HG03521 (cell line): ENCODE data around the gene NCKAP5.

Experiments used
- ATAC-seq: cut with Tn5 transposase; IDR thresholded peaks from one replicate; pipeline ENCODE4 v1.9.1; 2021; ENCODE audit warnings: mild to moderate bottlenecking, moderate library complexity; ENCODE audit not compliant: unreplicated experiment

The NCKAP5 gene

DNA sequence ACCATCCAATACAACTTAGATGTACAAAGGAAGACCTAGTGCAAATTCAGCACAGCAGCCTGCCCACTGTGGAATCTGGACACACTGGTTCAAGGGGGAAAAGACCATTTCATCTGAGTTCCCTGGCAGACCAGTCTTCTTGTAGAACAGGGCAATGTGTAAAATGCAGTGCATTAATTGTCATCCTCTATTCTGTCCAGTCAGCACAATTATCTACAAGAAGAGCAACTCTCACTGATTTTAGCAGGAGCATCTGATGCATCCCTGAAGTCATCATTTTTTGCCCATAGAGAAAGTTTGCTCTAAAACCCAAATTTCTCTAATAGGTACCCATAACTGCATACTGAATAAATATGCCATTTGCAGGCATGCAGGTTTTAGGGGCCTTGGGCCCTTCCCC lies 816.4 kb downstream of the NCKAP5 start:
- ATAC-seq: no peak

DNA sequence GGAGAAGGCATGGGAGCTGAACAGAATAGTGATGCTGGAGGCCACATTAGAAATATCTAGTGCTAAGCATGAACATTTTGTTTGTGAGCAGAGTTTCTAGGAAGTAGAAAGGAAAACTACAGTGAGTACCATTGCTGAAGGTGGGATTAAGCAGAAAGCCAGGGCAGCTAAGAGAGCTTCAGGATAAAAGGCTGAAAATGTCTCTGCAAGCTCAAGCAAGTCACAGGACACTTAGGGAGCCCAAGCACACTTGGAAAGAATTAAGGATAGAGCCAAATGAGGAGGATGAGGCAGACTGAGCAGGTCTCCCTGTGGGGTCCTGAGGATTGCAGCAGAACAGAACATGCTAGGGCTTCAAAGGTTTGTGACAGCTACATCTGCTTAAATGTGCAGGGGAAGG lies 817.7 kb downstream of the NCKAP5 start:
- no peak for ATAC-seq

DNA sequence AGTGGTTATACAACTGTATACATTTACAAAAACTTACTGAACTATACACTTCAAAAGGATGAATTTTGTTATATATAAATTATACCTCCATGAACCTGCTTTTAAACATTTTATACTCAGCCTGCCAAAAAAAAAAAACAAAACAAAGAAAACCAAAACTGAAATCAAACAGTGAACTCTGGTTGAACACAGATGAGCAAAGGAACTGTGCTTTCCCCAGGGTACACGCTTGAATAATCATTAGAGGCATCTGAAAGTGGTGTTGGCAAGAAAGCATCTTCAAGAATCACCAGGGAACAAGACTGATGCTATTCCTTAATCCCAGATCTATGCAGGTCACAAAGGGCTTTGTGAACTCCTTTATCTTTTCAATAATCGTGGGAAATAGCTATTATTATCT lies 821.2 kb downstream of the NCKAP5 start:
- ATAC-seq: peak; percentile 67

DNA sequence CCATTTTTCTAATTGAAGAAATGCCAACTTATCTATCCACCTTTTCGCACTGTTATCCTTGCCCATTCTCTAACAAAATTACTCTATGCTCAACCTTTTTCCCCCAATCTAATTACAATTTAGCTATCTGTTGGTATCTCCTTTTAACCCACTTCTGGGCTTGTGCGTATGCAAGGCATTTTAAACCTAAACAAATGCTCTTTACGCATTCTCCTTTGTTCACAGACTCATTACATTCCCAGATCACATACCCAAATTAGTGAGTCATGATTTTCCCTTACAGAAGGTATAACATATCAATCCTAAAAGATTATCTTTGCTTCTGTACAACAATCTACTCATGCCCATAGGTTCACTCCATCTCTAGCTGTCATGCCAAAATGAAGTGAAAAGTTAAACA lies 826.5 kb downstream of the NCKAP5 start:
- ATAC-seq: no peak

DNA sequence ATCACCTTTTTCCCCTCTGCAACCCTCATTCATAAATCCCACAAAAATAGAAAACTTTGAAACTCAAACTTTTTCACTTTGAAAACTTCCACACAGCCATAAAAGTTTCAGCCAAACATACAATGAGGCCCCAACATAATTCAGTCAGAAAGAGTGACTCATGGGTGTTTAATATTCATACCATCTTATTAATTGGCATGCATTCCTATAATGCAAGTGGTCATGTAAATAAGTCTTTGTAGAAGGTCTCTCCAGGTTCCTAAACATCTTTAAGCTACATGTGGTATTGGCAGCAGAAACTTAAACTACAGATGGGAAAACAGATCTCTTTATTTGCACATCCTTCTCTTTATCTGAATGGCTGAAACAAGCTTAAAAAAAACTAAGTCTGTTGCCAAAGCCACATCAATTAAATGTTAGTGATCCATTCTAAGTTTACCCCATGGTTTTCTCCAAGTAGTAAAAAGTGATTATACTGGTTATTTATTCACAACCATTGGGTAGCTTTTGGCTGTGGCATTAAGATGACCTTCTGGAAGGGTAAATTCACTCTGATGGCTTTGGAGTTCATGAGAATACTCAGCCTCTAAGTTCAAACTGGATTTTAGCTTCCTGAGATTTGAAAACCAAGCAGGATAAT lies 828.1 kb downstream of the NCKAP5 start:
- no peak for ATAC-seq

DNA sequence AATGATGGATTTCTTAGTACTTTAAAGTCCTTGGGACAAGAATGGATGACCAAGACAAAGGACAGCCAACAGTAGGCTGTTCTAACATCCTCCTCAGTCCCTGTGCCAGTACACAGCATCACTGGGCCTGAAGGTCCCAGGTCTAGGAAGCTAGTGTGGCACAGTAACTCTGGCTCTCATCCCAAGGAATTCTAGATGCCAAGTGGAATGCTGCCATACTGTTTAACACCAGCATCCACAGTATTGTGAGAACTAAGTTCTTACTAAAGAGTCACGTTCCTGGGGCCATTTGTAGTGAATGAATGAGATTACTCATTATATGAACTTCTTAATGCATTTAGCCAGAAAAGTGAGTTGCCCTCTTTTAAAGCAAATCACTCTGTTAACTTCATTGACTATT lies 830.0 kb downstream of the NCKAP5 start:
- no peak for ATAC-seq

DNA sequence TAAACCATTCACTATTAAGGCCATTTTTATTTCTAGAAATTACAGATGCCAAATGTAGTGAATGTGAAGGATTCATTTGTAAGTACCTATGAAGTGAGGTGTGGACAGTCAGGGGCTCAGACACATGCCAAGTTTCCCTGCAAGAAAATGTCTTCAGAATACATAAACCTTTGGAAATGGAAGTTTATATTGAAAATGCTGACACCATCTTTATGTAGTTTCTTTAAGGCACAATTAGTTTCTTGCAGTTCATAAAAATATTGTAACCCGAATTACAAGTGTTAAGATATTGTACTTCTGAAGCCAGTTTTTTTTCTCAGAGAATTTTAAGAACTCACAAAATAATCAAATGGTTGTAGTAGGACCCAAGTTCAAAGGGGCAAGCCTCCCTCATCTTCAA lies 832.2 kb downstream of the NCKAP5 start:
- ATAC-seq: no peak

DNA sequence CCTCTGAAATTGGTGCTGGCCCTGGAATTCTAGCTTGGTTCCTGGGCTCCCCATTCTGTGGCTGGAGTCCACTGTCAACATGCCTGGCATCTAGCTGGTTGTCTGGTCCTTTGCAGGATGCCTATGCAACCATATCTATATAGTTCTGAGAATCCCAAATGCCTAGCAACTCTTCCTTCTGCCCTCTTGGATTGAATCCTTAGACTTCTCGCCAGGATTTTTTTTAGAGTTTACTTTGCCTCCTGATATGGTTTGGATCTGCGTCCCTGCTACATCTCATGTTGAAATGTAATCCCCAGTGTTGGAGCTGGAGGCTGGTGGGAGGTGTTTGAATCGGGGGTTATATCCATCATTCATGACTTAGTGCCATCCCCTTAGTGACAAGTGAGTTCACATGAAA lies 833.3 kb downstream of the NCKAP5 start:
- ATAC-seq: no peak

DNA sequence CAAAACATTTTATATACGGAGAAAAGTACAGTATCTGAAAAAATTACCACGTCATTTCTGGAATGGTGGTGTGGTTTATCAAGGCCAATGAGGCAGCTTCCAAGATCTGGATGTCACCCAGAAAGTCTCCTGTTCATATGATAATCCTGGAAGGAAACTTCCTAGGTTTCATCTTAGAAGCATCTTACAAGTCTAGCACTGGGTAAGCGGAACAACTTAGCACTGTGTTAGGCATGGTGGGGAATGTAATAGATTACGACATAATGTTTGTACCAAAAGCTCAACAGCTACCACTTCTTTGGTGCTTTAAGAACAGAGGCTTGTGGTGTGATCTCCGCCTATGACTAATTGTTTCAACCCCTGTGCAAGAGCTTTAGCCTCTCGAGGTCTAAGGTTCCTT lies 835.2 kb downstream of the NCKAP5 start:
- ATAC-seq: no peak

DNA sequence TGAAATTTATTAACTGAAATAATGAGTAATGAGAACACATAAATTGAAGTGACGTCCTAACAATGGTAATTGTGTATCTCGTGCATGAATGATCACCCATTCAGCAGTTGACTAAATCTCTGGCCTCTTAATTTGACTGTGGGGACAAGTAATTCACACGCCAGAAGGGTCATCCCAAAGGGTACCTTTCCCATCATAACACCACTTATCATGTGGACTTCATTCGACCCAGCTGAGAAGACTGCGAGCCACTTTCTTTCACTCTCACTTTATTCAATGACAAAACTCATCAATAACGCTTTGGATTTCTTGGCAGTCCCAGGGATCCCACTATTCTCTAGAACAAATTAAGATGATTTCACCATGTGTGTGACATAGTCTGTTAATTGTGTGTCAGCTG lies 835.6 kb downstream of the NCKAP5 start:
- no peak for ATAC-seq

DNA sequence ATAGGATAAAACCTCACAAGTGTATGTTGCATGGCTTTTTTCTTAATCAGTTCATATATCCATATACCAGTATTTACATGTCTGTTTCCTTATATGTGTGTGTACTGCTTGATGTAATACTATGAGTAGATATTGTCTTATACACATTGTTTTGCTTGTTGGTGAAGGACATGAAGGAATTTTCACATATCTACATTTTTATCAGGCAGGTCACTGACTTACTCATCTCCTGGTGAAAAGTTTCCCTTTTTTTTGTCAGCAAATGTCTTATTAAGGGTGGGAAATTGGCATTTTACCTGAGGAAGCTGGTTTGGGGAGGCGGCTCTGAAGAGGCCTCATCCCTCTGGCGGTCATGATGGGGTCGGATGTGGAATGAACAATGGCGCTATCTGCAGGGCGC lies 836.8 kb downstream of the NCKAP5 start:
- no peak for ATAC-seq

DNA sequence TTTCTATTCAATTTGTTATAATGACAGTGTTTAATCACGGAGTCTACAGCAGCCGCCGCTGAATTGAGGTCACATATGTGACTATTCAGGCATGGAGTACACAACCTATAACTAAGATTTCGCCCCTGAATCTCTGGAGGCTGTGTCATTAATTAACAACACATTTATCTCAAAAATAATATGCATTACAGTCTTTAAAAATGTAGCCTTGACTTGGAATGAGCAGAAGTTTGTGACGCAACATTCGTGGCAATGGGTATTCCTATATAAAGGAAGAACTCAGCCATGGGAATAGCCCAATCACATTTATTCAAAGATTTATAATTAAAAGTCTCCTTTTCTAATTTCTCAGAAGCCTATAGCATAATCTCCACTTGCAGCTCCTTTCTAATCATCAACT lies 837.7 kb downstream of the NCKAP5 start:
- ATAC-seq: no peak

DNA sequence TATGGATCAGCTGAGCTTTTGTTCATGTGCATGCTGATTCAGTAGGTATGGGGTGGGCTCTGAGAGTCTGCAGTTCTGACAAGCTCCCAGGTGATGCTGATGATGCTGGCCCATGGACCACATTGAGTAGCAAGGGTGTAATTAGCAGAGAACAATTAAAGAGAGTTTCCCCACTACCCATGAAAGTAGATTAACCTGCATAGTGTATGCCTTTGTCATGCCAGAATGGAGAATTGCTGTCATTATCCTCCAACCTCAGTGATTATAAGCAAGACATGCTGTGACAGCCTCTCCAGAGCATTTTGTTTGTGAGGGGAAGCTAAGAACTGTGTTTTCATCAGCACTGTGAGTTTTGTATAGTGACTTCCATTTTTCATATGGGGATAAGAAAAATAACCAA lies 838.7 kb downstream of the NCKAP5 start:
- no peak for ATAC-seq

DNA sequence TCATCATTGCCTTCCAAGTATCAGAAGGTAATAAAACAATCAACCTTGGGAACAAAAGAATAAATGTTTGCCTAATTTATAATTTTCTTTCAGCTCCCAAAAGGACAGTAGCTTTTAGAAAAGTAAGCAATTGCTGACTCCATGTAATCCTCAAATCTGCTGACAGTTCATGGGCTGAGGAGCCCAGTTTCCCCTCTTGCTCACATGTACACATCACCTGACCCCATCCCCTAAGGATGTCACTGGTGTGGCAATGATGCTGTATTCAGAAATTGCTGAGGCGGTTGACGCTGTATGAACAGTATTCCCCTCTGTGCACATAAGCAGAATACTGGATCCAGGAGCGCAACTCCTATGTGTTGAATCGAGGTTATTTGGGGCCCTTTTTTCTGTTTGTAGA lies 842.1 kb downstream of the NCKAP5 start:
- ATAC-seq: no peak

DNA sequence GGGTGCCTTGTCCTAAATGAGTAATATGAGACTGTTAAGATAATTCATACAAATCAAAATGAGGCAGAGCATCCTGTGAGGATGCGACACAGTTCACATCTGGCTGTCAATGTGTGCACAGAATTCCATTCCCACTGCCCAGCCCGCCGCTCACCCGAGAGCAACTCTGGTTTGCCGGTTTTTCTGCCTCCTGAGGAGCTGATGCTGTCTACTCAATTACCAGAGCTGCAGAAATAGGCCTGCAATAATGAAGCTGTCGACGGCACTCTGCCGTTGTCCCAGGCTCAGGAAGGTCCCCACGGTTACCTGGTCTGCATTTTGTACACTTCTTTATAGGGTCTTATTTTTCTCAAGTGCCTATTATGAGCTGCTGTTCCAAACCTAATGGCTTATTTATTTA lies 842.5 kb downstream of the NCKAP5 start:
- no peak for ATAC-seq

DNA sequence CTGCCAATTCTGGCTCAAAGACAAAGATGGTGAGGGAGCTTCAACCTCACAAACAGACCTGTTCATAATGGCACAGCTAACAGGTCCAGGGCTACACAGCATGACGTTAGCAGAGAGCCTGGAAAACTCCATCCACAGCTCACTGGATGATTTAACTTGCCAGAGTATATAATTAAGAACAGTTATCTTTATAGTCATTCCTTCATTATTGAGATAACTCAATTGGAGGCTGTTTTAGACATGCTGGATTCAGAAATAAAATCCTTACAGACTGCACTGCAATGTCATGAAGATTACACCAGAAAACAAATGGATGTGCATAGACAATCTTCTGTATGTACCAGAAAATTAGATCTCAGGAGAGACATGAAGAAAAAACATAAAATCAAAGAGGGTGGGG lies 843.1 kb downstream of the NCKAP5 start:
- ATAC-seq: no peak

DNA sequence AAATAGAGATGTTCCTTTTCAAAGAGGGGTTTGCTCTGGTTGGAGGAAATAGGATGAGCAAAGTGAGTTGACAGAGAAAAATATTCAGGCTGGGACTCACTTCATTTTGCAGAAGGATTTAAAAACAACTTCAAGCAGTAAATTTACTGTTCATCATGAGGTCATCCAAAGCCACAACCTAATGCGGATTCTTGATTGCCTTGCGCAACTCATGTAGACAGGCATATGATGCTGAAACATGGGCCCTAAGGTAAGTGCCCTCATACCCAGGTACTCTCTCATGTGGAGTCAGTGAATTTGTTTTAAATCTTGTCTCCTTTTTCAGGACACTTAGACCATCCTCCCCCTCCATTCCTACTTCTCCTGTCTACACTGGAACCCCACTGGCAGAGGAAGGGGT lies 846.3 kb downstream of the NCKAP5 start:
- no peak for ATAC-seq

DNA sequence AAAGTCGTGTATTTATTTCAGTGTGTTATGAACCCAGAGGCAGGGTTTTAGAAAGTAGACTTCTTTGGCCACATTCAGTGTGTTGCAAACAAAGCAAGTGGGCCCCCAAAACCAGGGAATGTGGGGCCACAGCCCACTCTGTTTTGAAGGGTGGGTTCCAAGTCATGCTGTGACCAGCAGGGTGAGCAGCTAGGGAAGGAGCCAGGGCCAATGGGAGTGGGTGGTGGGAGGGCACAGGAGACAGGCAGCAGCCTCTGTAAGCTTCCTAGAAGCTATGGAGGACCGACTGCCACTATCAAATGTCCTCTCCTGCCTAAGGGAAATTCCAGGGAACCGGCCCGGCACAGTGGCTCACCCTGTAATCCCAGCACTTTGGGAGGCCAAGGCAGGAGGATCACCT lies 847.9 kb downstream of the NCKAP5 start:
- ATAC-seq: no peak

DNA sequence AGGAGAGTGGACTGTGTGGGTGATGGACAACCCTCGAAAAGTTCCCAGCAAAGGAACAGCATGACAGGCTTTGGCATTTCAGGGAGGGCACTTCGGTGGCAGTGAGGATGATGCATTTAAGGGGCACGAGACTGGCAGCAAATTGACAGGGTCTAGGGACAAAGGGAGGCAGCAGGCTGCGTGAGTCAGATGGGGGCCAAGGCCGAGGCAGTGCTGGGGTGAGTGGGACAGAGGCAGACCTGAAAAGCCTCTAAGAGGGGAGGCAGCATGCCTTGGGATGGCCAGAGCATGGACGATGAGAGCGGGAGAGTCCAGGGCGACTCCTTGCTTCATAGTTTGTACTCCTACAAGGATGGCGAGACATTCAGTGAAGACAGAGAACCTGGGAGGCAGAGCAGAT lies 848.8 kb downstream of the NCKAP5 start:
- ATAC-seq: no peak

DNA sequence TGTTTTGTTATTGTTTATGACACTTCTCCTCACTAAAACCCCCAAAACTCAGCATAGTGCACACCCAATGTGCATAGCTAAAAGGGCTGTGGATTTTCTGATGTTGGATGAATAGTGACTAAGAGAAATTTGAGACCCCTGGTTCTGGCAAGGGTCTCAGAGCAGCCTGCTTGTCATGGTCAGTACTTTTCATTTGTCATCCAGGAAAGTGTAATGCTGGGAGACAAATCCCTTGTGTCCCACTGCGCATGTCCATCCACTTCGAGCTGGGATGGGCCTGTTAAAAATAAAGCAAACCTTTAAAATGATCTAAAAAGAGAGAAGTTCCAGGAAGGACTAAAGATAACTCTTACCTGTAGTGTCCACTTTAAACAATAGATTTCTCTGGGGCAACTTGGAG lies 851.3 kb downstream of the NCKAP5 start:
- no peak for ATAC-seq

DNA sequence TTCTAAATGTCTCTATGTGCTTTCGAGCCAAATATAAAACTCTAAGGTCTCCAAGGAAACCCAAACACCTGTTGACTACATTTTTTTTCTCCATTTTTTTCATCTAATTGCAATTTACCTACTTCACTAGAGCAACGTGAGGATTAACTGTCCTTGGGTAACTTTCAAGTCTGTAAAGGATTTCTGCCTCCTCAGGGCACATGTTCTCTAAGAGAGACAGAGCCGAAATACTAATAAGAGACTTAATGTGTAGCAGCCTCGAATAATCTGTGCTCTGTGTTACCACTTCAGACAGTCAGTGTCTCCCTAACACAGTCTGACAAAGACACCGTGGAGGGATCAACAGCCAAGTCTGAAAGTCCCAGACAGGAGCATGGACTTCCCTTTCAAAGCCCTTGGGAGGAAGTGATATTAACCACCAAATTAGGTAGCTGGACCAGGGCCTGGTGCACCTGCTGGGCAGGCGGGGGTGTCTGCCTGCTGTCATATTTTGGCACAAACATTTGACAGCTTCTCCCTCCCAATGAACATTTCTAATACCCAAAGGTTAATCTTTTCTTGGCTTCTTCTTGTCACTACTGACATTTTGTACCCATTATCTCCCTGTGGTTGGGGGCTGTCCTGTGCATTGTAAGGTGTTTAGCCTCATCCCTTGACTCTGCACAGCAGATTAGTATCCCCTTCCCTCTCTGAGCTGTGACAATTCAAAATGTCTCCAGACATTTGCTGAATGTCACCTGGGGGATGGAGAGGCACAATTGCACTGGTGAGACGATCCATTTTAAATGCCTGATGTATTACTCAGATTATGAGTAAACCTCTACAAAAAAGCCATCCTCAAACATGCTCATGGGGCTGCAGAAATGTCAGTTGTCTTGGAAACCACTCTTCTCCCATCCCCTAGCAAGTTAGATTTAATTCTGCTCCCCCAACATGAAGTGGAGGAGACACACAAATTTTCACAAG lies 852.6 kb downstream of the NCKAP5 start:
- no peak for ATAC-seq

DNA sequence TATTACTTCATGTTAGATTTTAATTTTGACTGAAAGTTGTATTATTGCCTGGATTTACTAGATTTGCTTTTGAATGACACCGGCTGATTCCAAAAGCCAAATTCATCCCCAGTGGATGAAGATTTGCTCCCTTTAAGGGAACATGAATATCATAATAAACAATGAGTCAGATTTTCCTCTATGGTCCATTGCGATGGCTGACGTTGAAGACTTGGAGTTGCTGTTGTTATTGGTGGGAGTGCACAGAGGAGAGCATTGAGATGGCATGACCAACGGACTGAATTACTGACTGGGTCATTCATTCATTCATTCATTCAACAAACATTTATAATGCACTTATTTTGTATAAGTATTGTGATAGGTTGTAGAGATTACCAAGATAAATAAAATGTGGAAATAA lies 864.9 kb downstream of the NCKAP5 start:
- no peak for ATAC-seq
